Osteocyte (in vitro differentiated cells): ENCODE measurements around the gene KCNC4. TPM values are rescaled to one million over a fixed set of nuclear protein-coding genes. Genes with fewer than 3 reads are reported as not detected.

ENCODE experiments used
- DNase-seq: peaks from one replicate; pipeline ENCODE4 v3.0.0; 2021; ENCODE audit warnings: mixed read lengths; ENCODE audit not compliant: unreplicated experiment; ENCODE audit errors: extremely low spot score
- H3K27ac Mint-ChIP-seq: one replicate; pipeline ENCODE4 v1.8.0; 2021; ENCODE audit warnings: mild to moderate bottlenecking, mixed read lengths; ENCODE audit not compliant: unreplicated experiment
- H3K27me3 Mint-ChIP-seq: one replicate; pipeline ENCODE4 v1.8.0; 2021; ENCODE audit warnings: mixed read lengths; ENCODE audit not compliant: unreplicated experiment
- H3K36me3 Mint-ChIP-seq: one replicate; pipeline ENCODE4 v1.8.0; 2021; ENCODE audit warnings: mixed read lengths; ENCODE audit not compliant: unreplicated experiment
- H3K4me1 Mint-ChIP-seq: one replicate; pipeline ENCODE4 v1.8.0; 2021; ENCODE audit warnings: mixed read lengths; ENCODE audit not compliant: unreplicated experiment
- H3K4me3 Mint-ChIP-seq: one replicate; pipeline ENCODE4 v1.8.0; 2021; ENCODE audit warnings: mild to moderate bottlenecking, moderate library complexity, mixed read lengths; ENCODE audit not compliant: unreplicated experiment
- H3K9me3 Mint-ChIP-seq: one replicate; pipeline ENCODE4 v1.8.0; 2021; ENCODE audit warnings: mixed read lengths; ENCODE audit not compliant: unreplicated experiment
- total RNA-seq: library from RNA; stranded (reverse); gene quantifications from 2 replicates; pipeline ENCODE4 v1.2.1, GENCODE V29; 2021
- TF ChIP-seq, protein P1 (sequence below): fragments of 200-600 bp; sonication (generic); IDR thresholded peaks from 2 replicates; pipeline ENCODE4 v1.5.0; 2021; ENCODE audit warnings: antibody characterized with exemption, mild to moderate bottlenecking, moderate library complexity

The KCNC4 gene
- total RNA-seq, 1 donor from 2014 or later: 2.0 TPM

GRCh38 chr1:110173466-110174105 is 36.5 kb upstream of the KCNC4 start:
- Mint-ChIP-seq H3K27me3 (no peaks in the 10 kb centered on the region), H3K36me3 (no peaks in the 10 kb centered on the region), H3K9me3 (peaks cover 3% of the 10 kb centered on the region), H3K4me1 (peaks cover 65% of the 10 kb centered on the region), H3K27ac (peak overlapping the region; percentile 96), H3K4me3 (peak overlapping the region; percentile 50)
- TF ChIP-seq, protein P1, sequence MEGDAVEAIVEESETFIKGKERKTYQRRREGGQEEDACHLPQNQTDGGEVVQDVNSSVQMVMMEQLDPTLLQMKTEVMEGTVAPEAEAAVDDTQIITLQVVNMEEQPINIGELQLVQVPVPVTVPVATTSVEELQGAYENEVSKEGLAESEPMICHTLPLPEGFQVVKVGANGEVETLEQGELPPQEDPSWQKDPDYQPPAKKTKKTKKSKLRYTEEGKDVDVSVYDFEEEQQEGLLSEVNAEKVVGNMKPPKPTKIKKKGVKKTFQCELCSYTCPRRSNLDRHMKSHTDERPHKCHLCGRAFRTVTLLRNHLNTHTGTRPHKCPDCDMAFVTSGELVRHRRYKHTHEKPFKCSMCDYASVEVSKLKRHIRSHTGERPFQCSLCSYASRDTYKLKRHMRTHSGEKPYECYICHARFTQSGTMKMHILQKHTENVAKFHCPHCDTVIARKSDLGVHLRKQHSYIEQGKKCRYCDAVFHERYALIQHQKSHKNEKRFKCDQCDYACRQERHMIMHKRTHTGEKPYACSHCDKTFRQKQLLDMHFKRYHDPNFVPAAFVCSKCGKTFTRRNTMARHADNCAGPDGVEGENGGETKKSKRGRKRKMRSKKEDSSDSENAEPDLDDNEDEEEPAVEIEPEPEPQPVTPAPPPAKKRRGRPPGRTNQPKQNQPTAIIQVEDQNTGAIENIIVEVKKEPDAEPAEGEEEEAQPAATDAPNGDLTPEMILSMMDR: peak; percentile 23
- DNase-seq: no peak

DNA sequence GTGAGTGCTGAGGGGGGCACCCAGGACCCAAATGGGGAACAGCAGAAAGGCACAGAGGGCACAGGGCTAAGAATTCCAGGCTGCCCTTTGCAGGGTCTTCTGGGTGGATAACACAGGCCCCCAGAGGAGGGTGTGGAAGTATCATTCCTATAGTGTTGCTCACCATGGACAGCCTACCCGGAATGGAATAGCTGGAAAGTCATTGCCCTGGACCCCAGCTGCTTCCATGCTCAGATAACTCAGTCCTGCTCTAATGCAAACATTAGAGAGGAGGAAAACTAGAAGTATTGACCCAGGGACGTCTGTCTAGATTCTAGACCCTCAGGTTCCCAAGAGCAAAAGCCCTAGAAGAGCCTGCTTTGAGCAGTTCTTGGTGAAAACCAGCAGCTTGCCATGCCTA is 35.2 kb upstream of the KCNC4 start:
- peak overlapping the region; percentile 96 for H3K27ac Mint-ChIP-seq
- no peak overlapping the region for H3K4me3 Mint-ChIP-seq
- peaks cover 65% of the 10 kb centered on the region for H3K4me1 Mint-ChIP-seq
- H3K9me3 Mint-ChIP-seq: peaks cover 5% of the 10 kb centered on the region
- TF ChIP-seq, protein P1: no peak
- DNase-seq: no peak
- no peaks in the 10 kb centered on the region for H3K36me3 Mint-ChIP-seq
- H3K27me3 Mint-ChIP-seq: no peaks in the 10 kb centered on the region

- Mint-ChIP-seq H3K9me3 (peaks cover 5% of the 10 kb centered on the region), H3K27ac (peak overlapping the region; percentile 67), H3K27me3 (no peaks in the 10 kb centered on the region), H3K4me1 (peaks cover 57% of the 10 kb centered on the region), H3K4me3 (no peak overlapping the region), H3K36me3 (no peaks in the 10 kb centered on the region)
- DNase-seq: peak; percentile 91
- TF ChIP-seq, protein P1: no peak
Observed at GRCh38 chr1:110176299-110176956, 33.7 kb upstream of the KCNC4 start.

- peaks cover 5% of the 10 kb centered on the region for H3K9me3 Mint-ChIP-seq
- DNase-seq: no peak
- no peaks in the 10 kb centered on the region for H3K36me3 Mint-ChIP-seq
- TF ChIP-seq, protein P1: no peak
- H3K27me3 Mint-ChIP-seq: no peaks in the 10 kb centered on the region
- no peak overlapping the region for H3K4me3 Mint-ChIP-seq
- no peak overlapping the region for H3K27ac Mint-ChIP-seq
- H3K4me1 Mint-ChIP-seq: peaks cover 44% of the 10 kb centered on the region
Observed at GRCh38 chr1:110177775-110178174, 32.3 kb upstream of the KCNC4 start.

DNA sequence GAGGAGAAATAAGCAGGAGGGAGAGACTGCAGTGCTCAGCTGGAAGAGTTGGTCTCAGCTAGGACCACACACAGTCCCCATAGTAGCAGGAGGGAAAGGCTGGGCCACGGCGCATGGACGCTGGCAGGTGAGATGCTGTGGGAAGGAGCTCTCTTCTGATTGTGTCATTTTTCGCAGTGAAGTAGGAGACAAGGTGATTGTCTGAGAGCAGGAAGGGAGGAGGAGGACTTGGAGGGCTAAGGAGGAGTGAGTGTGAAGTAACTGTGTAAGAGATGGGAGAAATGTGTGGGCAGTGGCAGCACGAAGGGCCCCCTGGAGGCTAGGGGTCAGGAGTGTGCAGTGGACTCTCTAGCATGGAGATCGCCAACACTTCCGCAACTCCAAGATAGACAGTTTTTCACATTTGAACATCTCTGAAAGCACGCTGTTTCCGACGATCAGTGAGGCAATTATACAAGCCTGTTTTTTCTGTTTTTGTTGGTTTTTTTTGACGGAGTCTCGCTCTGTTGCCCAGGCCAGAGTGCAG is 26.4 kb upstream of the KCNC4 start:
- TF ChIP-seq, protein P1: no peak
- no peak overlapping the region for H3K27ac Mint-ChIP-seq
- H3K36me3 Mint-ChIP-seq: no peaks in the 10 kb centered on the region
- H3K4me3 Mint-ChIP-seq: no peak overlapping the region
- no peak for DNase-seq
- H3K4me1 Mint-ChIP-seq: peaks cover 28% of the 10 kb centered on the region
- peaks cover 1% of the 10 kb centered on the region for H3K9me3 Mint-ChIP-seq
- no peaks in the 10 kb centered on the region for H3K27me3 Mint-ChIP-seq
